ENCODE results near the gene MAP1B.

DNA sequence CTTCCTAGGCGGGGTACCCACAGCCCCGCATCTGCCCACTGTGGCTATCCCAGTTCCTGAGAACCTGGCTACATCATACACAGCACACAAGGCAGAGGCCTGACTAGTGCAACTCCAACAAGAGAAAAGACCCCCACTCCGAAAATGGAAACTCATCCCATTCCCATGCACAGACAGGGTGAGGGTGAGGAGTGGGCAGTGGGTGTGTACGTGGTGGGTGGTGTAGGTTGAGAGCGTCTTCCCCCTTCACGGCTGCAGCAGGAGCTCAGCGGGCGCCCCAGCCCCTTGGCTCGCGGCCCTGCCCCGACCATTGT lies 501 bp upstream of the MAP1B start:
- TF ChIP-seq EZH2 (IDR thresholded peaks at IDR 0.05; ENCODE audit: borderline replicate concordance) (no peak), CTCF (IDR thresholded peaks at IDR 0.05; ENCODE audit: poor library complexity) (no peak), EZH2phosphoT487 (IDR thresholded peaks at IDR 0.05; ENCODE audit: low read depth, severe bottlenecking, unreplicated experiment) (no peak)

Measured in hepatocyte (in vitro differentiated cells).